ENCODE results near the gene OPRM1. TPM values are rescaled to one million over a fixed set of nuclear protein-coding genes. Genes with fewer than 3 reads are reported as not detected.
A peak's percentile ranks its signal among the peaks of the same experiment; 100 is the strongest.

OPRM1 gene
- total and polyA plus RNA-seq, 2 of the 8 experiments (the other 6 are each of a cell fraction or from before 2014, with no cell fraction given) = not detected

DNA sequence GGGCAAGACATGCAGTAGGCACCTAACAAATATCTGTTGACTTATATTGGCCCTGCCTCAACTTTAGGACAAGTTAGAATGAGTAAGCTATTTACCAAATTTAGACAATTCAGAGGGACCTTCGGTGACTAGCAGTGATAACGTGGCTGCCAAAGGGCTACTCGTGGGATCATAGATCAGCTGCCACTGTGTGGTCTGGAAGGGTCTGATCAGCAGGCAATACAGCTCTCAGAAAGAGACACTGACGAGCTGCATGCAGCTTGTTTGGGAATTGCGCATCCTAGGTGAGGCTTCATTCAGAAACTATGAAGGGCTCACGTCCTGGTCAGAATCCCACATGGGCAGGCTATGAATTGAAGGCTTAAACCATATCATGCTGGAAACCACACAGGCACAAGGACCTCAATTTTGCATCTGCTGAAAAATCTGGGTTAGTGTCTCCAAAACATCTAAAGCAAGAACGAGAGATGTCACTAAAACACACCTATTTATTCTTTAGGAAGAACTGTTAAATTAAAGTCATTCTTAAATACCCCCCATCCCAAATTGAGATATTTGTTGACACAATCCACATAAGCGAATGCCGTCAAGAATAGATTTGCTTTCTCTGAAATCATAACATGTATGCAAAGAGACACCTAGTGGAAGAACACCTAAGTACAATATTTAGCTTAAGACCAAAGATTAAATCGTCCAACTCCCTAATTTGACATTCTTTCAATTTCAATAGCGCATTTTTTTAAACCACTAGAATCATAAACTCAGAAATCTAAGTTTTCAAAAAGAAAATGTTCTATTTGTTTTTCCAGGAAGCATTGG lies 238.0 kb downstream of the OPRM1 start:
- H3K9ac ChIP-seq (replicated peaks in 1 of 4; ENCODE audit: extremely low read depth in 1 of 4, low read depth in 3 of 4, low read length in 3 of 4) = no peak overlapping the region
- no peak overlapping the region for H2BK120ac ChIP-seq (replicated peaks; ENCODE audit: low read depth, low read length)
- H3K79me2 ChIP-seq (ENCODE audit: control insufficient read depth in 1 of 2, insufficient read depth in 2 of 2, low read length in 2 of 2) = no peaks in the 10 kb centered on the region
- H2BK5ac ChIP-seq (ENCODE audit: low read depth, low read length) = no peak overlapping the region
- ChIA-PET CTCF (ENCODE audit: partially characterized antibody) (interaction anchor here (0.9 to 4.2 kb wide), 23 partner anchors 9 to 604 kb away, joined by 3 to 30 read pairs (median 3); no protein-coding TSS in a partner anchor), POLR2A (ENCODE audit: partially characterized antibody) (no interaction called here)
- no peak overlapping the region for H3K4me3 ChIP-seq (ENCODE audit: extremely low read depth in 1 of 4, insufficient read depth in 2 of 4, low read depth in 3 of 4, low read length in 4 of 4)
- DNase-seq (ENCODE audit: low read depth in 1 of 2, low spot score in 2 of 2) (no peak), FAIRE-seq (no peak)
- no peak overlapping the region for H3K18ac ChIP-seq (ENCODE audit: extremely low read depth, low read length)
- H3K4ac ChIP-seq (replicated peaks; ENCODE audit: insufficient read length, low read depth, low read length) = no peak overlapping the region
- H4K5ac ChIP-seq (ENCODE audit: insufficient read length, low read depth, low read length) = no peak overlapping the region
- peak in 1 of 2 experiments; percentile 42 for TF ChIP-seq RAD21 (IDR thresholded peaks at IDR 0.05 in 1 of 2, conservative IDR thresholded peaks at IDR 0.05 in 1 of 2; ENCODE audit: low read depth in 2 of 2, low read length in 2 of 2)
- TF ChIP-seq FOSL1 (IDR thresholded peaks at IDR 0.05; ENCODE audit: insufficient read depth, low read depth, low read length) = no peak
- TF ChIP-seq NANOG (IDR thresholded peaks at IDR 0.05; ENCODE audit: insufficient read depth, low read depth, low read length, poor library complexity, severe bottlenecking) = no peak
- no peak for TF ChIP-seq BACH1 (IDR thresholded peaks at IDR 0.05; ENCODE audit: low read length)
- TF ChIP-seq, protein P1, sequence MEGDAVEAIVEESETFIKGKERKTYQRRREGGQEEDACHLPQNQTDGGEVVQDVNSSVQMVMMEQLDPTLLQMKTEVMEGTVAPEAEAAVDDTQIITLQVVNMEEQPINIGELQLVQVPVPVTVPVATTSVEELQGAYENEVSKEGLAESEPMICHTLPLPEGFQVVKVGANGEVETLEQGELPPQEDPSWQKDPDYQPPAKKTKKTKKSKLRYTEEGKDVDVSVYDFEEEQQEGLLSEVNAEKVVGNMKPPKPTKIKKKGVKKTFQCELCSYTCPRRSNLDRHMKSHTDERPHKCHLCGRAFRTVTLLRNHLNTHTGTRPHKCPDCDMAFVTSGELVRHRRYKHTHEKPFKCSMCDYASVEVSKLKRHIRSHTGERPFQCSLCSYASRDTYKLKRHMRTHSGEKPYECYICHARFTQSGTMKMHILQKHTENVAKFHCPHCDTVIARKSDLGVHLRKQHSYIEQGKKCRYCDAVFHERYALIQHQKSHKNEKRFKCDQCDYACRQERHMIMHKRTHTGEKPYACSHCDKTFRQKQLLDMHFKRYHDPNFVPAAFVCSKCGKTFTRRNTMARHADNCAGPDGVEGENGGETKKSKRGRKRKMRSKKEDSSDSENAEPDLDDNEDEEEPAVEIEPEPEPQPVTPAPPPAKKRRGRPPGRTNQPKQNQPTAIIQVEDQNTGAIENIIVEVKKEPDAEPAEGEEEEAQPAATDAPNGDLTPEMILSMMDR (IDR thresholded peaks at IDR 0.05; ENCODE audit: control extremely low read depth in 1 of 3, insufficient read depth in 1 of 3, low read depth in 1 of 3, low read length in 3 of 3) = peak in 1 of 3 experiments; percentile 30; a peak in 1 of 4 replicates
- 0 out of 2 replicates have a peak overlapping the region, but pooled peaks have one; percentile 32 for H2BK15ac ChIP-seq (ENCODE audit: low read length)
- H3K23me2 ChIP-seq (ENCODE audit: low read depth, low read length) = no peaks in the 10 kb centered on the region
- no peak overlapping the region for H4K8ac ChIP-seq (ENCODE audit: extremely low read depth, insufficient read depth, low read length)
- no peaks in the 10 kb centered on the region for H3K9me3 ChIP-seq (ENCODE audit: insufficient read depth in 2 of 2, low read depth in 1 of 2, low read length in 1 of 2)
- no peak overlapping the region for H2BK20ac ChIP-seq (ENCODE audit: low read length)
- WGBS, 2 experiments (ENCODE audit: extremely low coverage in 1 of 2, insufficient coverage in 1 of 2, insufficient read length in 1 of 2, insufficient replicate concordance in 2 of 2, low coverage in 1 of 2, low lambda C conversion rate in 2 of 2, missing lambda C conversion rate in 1 of 2) = 91% methylated on average over 11 of the region's 11 CpGs; no CpG with 5 or more reads in 1 of the 2 experiments
- H3K79me1 ChIP-seq (ENCODE audit: low read depth, low read length) = no peaks in the 10 kb centered on the region
- no peak overlapping the region for H3K27ac ChIP-seq (ENCODE audit: low read depth, low read length)
- no peak overlapping the region for H2BK12ac ChIP-seq (ENCODE audit: low read depth, low read length)
- H2AFZ ChIP-seq (ENCODE audit: low read length) = no peak overlapping the region
- H4K91ac ChIP-seq (replicated peaks; ENCODE audit: insufficient read length, low read length) = no peak overlapping the region
- no peaks in the 10 kb centered on the region for H3K36me3 ChIP-seq (ENCODE audit: control insufficient read depth in 2 of 4, insufficient read depth in 4 of 4, low read length in 3 of 4)
- no peak overlapping the region for H3K56ac ChIP-seq (replicated peaks; ENCODE audit: insufficient read length, low read depth, low read length)
- no peak overlapping the region for H3K14ac ChIP-seq (ENCODE audit: insufficient read length)
- H3K23ac ChIP-seq (ENCODE audit: insufficient read length) = no peak overlapping the region
- H3K4me2 ChIP-seq (ENCODE audit: insufficient read depth in 1 of 2, low read depth in 2 of 2, low read length in 2 of 2) = no peak overlapping the region
- H4K20me1 ChIP-seq (replicated peaks in 1 of 2; ENCODE audit: control insufficient read depth in 1 of 2, insufficient read depth in 2 of 2, low read length in 2 of 2) = no peaks in the 10 kb centered on the region
- H2AK5ac ChIP-seq (ENCODE audit: low read depth, low read length) = no peak overlapping the region
- H3K27me3 ChIP-seq (replicated peaks in 1 of 4; ENCODE audit: control insufficient read depth in 3 of 4, extremely low read depth in 1 of 4, insufficient read depth in 3 of 4, low read length in 3 of 4) = no peaks in the 10 kb centered on the region
- no peaks in the 10 kb centered on the region for H3K4me1 ChIP-seq (replicated peaks in 1 of 4; ENCODE audit: control insufficient read depth in 3 of 4, insufficient read depth in 4 of 4, low read length in 3 of 4)

Measured in H1 (cell line).